HG03442 (cell line): Measurements from ENCODE around the gene CRB3.

Experiments
- ATAC-seq: cut with Tn5 transposase; IDR thresholded peaks from one replicate; pipeline ENCODE4 v1.9.1; 2021; ENCODE audit warnings: mild to moderate bottlenecking, moderate library complexity; ENCODE audit not compliant: unreplicated experiment

Gene CRB3

GRCh38 chr19:6431891-6432290, 32.2 kb upstream of the CRB3 start:
- ATAC-seq = no peak

DNA sequence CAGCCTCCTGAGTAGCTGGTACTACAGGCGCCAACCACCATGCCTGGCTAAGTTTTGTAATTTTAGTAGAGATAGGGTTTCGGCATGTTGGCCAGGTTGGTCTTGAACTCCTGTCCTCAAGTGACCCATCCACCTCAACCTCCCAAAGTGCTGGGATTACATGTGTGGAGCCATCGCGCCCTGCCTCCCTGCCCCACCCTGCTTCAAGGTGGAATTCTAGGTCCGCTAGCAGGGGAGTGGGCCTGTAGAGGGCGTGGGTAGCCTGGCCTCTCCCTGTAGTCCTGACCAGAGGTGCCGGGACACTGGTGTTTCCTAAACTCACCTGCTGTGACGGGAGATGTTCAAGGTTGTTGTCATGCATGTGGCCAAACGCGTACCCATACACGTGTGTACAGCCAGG, 30.9 kb upstream of the CRB3 start:
- no peak for ATAC-seq

- ATAC-seq = no peak
Measured at GRCh38 chr19:6433663-6434062, 30.4 kb upstream of the CRB3 start, which contains the start of gene SLC25A41. Gene SLC25A41, minus strand, starts transcription at chr19:6433763. Its CDS starts 70 bp downstream, at chr19:6433693.

GRCh38 chr19:6439743-6440142, 24.3 kb upstream of the CRB3 start:
- ATAC-seq = no peak

- no peak for ATAC-seq
Measured at GRCh38 chr19:6440905-6441304, 23.2 kb upstream of the CRB3 start.

GRCh38 chr19:6442087-6442688, 21.9 kb upstream of the CRB3 start:
- ATAC-seq = no peak

GRCh38 chr19:6443986-6444385, 20.1 kb upstream of the CRB3 start:
- no peak for ATAC-seq

DNA sequence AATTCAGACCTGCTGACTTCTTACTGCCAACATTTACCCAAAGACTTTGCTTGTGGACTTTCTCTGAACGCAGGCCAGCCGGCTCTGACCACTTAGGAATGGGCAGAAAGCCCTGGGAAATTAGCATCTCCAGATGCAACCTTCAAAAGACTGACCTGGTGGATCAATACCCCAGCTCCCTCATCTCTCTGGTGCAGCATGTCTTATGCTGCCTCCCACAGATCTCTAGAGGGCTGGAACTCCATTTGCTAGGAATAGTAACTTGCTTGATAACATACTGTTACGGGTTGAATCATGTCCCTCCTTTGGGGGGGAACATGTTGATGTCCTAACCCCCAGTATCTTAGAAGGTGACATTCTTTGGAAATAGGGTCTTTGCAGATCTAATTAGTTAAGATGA, 17.6 kb upstream of the CRB3 start:
- ATAC-seq = no peak

- no peak for ATAC-seq
Measured at GRCh38 chr19:6448045-6448444, 16.0 kb upstream of the CRB3 start.

DNA sequence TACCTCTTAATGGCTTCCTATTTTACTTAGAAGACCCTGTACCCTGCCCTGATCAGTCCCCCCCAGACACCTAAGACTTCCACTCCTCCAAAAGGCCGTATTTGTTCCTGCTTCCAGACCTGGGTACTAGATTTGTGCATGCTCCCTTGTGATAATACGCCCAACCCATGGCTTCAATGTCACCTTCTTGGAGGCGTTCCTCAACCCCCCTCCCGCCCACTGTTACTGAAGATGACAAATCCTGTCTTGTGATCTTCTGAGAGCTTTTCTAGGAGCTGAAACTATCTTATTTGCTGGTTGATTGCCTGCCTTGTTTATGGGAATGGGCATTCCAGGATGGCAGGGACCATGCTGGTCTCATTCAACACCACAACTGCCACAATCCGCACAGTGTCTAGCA, 13.9 kb upstream of the CRB3 start:
- no peak for ATAC-seq

DNA sequence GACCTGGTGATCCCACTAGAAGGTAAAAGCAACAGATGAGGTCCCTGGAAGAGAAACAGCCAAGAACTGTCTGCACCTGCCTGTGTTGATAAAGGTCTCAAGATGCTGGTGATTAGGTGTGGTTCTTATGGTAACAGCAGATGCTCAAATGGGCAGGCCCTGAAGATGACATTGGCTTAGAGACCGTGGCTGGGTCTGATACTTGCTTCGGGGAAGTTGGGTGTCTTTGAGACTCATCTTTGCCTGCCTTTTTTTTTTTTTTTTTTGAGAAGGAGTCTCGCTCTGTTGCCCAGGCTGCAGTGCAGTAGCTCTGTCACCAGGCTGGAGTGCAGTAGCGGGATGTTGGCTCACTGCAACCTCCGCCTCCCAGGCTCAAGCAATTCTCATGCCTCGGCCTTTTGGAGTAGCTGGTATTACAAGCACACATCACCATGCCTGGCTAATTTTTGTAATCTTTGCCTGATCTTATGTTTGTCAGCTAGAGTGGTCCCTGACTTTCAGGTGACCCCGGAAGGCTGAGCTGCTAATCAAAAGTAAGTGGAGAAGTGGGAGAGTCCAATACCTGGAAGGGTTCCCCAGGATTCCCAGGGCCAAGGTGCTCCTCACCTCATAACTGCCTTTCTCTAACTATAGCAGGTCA, 12.4 kb upstream of the CRB3 start:
- no peak for ATAC-seq

DNA sequence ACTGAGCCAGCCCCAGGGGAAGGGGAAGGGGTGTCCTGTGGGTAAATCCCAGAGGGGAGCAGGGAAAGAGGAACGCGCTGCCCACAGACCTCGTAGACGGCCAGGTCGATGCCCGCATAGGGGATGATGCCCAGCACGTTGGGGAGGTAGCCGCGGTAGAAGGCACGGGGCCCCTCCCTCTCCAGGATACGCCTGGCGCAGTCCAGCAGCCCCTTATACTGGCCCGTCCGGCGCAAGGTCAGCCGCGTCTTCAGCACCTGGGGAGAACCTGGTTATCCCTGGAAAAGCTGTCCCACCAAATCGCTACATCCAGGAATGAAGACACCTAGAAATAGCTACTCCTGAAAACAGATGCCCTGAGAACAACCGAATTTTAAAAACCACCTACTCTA, 11.9 kb upstream of the CRB3 start:
- no peak for ATAC-seq

GRCh38 chr19:6452899-6453298, 11.2 kb upstream of the CRB3 start:
- ATAC-seq = no peak

DNA sequence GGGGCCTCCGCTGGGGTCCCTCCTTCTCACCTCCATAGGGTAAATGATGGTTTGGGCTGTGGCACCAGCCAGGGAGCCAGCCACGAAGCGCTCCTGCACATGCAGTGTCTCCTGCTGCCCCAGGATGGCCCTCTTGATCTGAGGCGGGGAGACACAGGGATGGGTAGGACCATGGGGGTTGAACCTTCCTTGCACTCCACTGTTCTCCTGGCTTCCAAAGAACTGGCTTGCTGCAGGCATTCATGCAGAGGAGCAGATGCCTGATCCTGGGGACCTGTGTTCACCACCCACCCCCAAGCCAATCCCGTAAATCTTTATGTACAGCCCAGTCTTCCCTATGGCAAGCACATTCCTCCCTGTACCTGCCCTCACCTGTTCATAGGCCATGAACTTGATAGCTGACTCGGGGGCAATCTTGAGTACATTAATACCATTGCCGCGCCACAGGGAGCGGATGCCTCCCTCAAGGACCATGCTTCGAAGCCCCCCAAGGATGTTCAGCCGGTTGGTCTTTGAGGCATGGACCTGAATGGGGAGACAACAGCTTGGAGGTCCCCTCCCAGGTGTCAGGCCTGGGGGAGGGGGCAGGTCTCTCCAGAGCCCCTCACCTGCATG, 10.0 kb upstream of the CRB3 start:
- no peak for ATAC-seq

GRCh38 chr19:6455924-6456323, 8.1 kb upstream of the CRB3 start:
- no peak for ATAC-seq

GRCh38 chr19:6457958-6458694, 5.9 kb upstream of the CRB3 start:
- ATAC-seq = no peak

DNA sequence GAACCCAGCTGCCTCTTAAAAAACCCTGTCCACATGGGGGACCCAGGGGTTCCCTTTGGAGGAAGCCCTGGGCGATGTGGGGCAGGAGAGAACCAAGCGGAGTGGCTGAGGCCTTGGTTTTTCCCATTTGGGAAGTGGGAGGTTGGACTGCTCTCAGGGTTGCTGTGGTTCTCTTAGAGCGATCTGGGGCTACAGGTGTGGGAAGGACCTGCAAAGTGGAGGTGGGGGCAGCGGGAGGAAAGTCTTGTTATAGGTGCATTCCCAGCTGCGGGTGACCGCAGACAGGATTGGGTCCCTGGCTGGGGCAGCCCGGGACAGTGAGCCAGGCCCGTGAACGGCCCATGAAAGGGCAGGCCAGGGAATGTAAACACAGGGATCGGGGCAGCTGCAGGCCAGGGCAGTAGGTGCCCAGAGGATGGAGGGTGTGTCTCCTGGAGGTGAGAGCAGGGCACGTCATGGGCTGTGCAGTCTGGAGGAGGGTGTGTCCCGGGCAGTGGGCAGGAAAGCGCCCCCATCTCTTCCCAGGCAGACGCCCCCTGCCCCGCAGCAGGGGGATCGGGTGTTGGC, 5.3 kb upstream of the CRB3 start:
- no peak for ATAC-seq

DNA sequence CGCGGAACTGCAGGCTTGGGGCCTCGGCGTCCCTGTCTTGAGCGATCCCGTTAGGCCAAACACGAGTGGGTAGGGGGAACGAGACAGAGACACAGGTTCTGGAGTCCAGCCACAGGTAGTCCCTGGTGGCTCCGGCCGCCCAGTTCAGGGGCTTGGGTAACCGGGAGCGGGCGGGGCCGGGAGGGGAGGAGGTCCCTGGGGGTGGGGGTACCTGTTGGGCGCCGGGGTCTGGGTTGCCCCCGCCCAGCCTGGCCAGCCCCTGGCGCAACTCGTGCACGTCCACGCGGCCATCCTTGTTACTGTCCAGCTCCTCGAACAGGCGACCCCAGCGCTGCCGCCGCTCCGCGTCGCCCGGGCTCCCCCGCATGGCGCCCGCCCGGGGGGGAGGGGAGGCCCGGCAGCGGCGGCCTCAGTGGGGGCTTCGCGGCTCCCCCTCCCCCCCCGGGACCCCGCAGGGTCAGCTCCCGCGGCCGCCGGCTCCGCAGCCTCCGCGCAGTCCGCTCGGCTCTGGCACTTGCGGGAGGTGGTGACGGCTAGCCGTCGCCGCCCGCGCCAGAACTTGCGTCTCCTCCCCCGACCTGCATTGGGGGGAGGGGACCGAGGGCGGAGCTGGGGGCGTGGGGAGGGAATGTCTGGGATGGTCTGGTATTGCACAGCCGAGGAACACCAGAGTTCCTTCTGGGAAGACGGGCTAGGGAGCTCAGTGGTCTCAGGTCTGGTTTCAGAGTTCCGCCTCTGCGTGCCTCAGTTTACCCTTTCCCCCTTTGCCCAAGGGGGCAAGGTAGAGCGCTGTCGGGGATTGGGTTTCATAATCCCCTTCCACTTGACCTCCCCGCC, 4.6 kb upstream of the CRB3 start, which contains the start of gene SLC25A23:
Gene SLC25A23, minus strand, starts transcription at position 531 of the 837 bp plus-strand sequence. Its CDS starts 164 bp downstream, at position 367.
- peak; percentile 20 for ATAC-seq

DNA sequence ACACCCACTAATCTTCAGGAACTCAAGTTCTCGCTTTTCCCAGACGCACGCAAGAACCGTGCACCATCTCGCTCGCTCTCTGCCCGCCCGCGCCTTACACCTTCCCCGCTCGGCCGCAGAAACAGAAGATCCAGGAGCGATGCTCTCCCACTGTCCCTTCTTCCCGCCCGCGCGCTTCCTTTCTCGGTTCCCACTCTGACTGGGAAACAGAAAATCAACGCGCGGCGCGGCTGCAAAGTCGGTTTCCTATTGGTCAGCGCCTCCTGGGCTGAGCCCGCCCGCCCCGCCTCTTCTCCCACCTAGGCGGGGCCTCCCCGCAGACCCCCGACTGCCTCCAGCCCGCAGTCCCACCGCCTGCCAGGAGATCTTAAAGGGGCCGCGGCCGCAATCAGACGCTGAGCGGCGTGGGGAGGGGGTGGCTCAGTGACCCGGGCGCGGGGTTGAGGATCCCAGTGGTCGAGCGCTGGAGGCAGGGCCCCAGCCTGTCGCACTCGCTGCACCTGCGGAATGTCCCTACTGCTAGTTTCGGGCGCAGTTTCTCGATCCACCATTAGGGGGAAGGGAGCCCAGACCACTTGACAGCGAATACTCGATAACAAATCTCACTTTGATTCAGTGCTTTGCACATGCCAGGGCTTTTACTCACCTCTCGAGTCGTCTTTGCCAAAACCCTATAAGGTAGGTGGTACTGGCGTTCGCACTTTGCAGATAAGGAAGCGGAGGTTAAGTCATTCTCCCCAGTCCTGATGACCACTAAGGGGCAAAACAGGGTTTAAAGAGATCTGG, 3.8 kb upstream of the CRB3 start:
- ATAC-seq = peak; percentile 59

DNA sequence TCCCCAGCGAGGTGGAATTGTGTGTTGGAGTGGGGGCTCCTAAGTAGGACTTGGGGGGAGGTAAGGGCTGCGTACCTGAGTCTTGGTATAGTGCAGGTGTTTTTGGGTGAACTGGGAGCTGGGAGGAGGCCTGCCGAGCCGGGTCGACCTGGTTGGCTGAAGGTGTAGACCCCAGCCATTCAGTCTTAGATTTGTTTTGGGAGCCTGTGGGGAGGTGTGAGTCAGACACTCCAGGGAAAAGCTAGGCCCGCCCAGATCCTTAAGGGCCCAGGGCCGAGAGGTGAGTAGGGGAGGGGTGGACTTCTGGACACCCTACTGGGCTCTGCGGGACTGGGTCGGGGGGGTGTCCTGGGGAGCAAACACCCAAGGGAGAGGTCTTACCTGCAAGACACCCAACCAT, 935 bp downstream of the CRB3 start:
- no peak for ATAC-seq
